Esophagus muscularis mucosa (tissue), 4 donors: ENCODE results near the gene HOXB1. TPM values are rescaled to one million over a fixed set of nuclear protein-coding genes. Genes with fewer than 3 reads are reported as not detected.

Source experiments
- DNase-seq: peaks from one replicate; pipeline ENCODE4 v3.0.0-alpha.2; 2017; ENCODE audit errors: extremely low spot score
- H3K27ac ChIP-seq, 4 donors: fragments of 200-600 bp; sonication (generic); replicated peaks in 1 of 4; 1 replicate in 3 of 4; 2 replicates in 1 of 4; pipeline ENCODE4 v1.5.1; 2016 to 2019; ENCODE audit warnings: mild to moderate bottlenecking in 1 of 4
- H3K27me3 ChIP-seq, 4 donors: fragments of 200-600 bp; sonication (generic); one replicate each; pipeline versions ENCODE4 v1.5.1 to v1.6.0; 2016 to 2019
- H3K36me3 ChIP-seq, 4 donors: fragments of 200-600 bp; sonication (generic); one replicate each; pipeline ENCODE4 v1.5.1; 2016 to 2019
- H3K4me1 ChIP-seq, 4 donors: fragments of 200-600 bp; sonication (generic); one replicate each; pipeline ENCODE4 v1.5.1; 2016 to 2019
- H3K4me3 ChIP-seq, 4 donors: fragments of 200-600 bp; sonication (generic); 1 replicate in 2 of 4; 2 replicates in 2 of 4; pipeline ENCODE4 v1.5.1; 2016 to 2019; ENCODE audit warnings: mild to moderate bottlenecking in 4 of 4, moderate library complexity in 1 of 4
- H3K9me3 ChIP-seq, 4 donors: fragments of 200-600 bp; sonication (generic); 1 replicate in 3 of 4; 2 replicates in 1 of 4; pipeline ENCODE4 v1.5.1; 2016 to 2019
- CTCF ChIP-seq, 3 experiments: fragments of 200-600 bp in 2 of 3; fragments of 450-650 bp in 1 of 3; sonication (generic) in 2 of 3; IDR thresholded peaks; one replicate each; pipeline ENCODE4 v1.5.1; 2017 to 2019; ENCODE audit warnings: antibody characterized with exemption in 3 of 3, mild to moderate bottlenecking in 2 of 3, moderate library complexity in 1 of 3
- EP300 ChIP-seq: sonication (generic); formaldehyde crosslinking; IDR thresholded peaks from one replicate; pipeline ENCODE4 v1.6.1; 2017; ENCODE audit warnings: antibody characterized with exemption
- POLR2A ChIP-seq: fragments of 450-650 bp; IDR thresholded peaks from one replicate; pipeline ENCODE4 v1.6.1; 2017; ENCODE audit warnings: antibody characterized with exemption, moderate library complexity, mild to moderate bottlenecking, low read depth
- POLR2AphosphoS5 ChIP-seq, 2 donors: sonication (generic); formaldehyde crosslinking; IDR thresholded peaks; one replicate each; pipeline ENCODE4 v1.6.1; 2017; ENCODE audit warnings: antibody characterized with exemption in 2 of 2
- WGBS: methylation state at CpG from one replicate; pipeline ENCODE4 v1.1.5; 2018; 5-methylcytosine and 5-hydroxymethylcytosine counted together
- intact Hi-C: fragments of 100-400 bp; cut with DNase I; formaldehyde crosslinking; loops from one replicate; pipeline ENCODE4 v1.15.1; 2023
- total RNA-seq, 4 donors: library from RNA; depleted of rRNA; stranded (reverse); fragments of >200 nt; gene quantifications; one replicate each; pipeline versions ENCODE4 v1.1.0 to v1.2.1, GENCODE V29; 2016

HOXB1 gene
- total RNA-seq, 4 donors from 2014 or later, result not detected

DNA sequence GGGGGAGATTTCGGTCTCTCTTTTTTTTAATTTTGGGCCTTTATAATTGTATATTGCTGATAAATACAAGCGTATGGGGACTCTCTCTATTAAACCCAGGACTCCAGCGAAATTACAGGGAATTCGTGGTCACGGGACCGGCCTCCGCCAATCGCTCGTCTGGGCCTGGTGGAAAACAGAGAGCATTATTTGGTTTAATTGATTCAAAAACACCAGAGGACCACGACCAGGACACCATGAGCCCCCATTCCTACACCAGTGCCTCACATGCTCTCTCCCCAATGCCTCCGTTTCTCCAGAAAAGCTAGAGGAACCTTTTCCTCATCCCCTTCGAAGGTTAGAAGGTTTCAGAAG, 14.2 kb upstream of the HOXB1 start, which contains the start of gene HOXB2:
Gene HOXB2 (minus strand): TSS at position 88 of the 354 bp plus-strand sequence. CDS start 198 bp downstream, outside the sequence.
- no peaks in the 10 kb centered on the region for H3K27me3 ChIP-seq
- no peak for DNase-seq

DNA sequence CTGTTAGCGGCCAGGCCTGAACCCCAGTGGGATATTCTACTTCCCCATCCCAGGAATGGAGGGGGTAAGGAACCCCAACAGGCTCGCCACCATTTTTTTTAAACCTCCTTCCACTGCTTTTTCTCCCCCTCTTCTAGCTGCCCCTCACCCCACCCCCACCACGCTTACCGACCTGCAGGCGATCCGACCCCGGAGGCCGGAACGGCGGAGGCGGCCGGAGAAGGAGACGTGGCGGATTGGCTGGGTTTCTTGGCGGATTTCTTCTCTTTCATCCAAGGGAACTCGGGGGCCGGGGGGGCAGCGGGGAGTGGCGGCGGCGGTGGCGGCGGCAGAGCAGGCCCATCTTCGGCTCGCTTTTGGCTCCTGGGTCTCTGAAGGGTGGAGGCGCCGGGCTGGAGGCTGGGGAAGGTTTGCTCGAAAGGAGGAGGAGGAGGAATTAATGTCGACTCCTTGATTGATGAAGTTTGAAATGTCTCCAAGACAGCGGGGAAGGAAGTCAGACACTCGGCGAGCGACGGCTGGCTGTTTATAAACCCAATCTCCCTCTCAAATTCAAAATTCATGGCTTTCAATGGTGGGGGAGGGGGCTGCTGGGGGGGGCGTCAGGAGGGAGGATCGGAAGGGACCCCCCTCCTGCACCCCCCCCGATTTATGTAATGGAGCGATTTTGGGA, 13.7 kb upstream of the HOXB1 start:
- Histone ChIP-seq H3K36me3 (no peaks in the 10 kb centered on the region), H3K27ac (peak overlapping the region; percentile 91 to 97 (median 96)), H3K9me3 (no peaks in the 10 kb centered on the region), H3K4me3 (peak overlapping the region; percentile 79 to 89 (median 80)), H3K4me1 (peaks cover 42 to 65% (median 63%) of the 10 kb centered on the region in 4 donors), H3K27me3 (no peaks in the 10 kb centered on the region)
- WGBS, result under 1% methylated on average over 21 of the region's 38 CpGs
- TF ChIP-seq CTCF (IDR thresholded peaks at IDR 0.05) (peak in 1 of 3 experiments; percentile 14), EP300 (no peak), POLR2AphosphoS5 (IDR thresholded peaks at IDR 0.05) (peak; percentile 75 to 88)
- DNase-seq, result peak; percentile 98
- intact Hi-C loops, result no loop called here

More for the DNA sequence above, 14.2 kb upstream of the HOXB1 start, which contains the start of gene HOXB2:
- Histone ChIP-seq H3K4me1 (peaks cover 42 to 68% (median 66%) of the 10 kb centered on the region in 4 donors), H3K9me3 (no peaks in the 10 kb centered on the region), H3K36me3 (peaks cover 0 to 4% (median 3%) of the 10 kb centered on the region in 4 donors), H3K4me3 (peak within 1 kb of the TSS; percentile 79 to 89 (median 80)), H3K27ac (peak within 1 kb of the TSS; percentile 91 to 97 (median 96))
- no peak for TF ChIP-seq CTCF (IDR thresholded peaks at IDR 0.05)
- TF ChIP-seq POLR2AphosphoS5 (IDR thresholded peaks at IDR 0.05), result no peak
- TF ChIP-seq EP300, result no peak
- TF ChIP-seq POLR2A, result no peak
- 14% methylated on average over 12 of the region's 12 CpGs for WGBS
- intact Hi-C loops, result no loop called here

DNA sequence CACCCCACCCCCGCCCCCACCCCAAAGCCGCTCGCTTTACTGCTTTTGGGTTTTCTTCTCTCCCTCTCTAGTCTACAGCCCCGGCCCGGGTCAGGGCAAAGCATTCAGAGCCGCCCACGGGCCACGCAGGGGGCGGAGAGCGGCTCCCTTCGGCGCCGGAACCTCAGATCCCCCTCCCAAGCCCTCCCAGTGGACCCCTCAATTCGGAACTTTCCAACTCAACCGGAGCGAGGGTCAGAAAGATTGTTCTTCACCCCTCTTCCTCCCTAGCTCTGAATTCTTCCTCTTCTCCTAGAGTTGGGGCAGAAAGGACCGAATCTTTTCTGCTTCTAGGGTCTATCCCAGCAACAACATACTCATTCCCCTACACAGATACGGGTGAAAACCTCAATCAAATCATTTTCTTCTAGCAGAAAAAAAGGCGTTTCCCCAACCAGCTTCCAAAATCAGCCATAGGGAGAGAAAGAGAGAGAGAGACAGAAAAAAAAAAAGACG, 13.1 kb upstream of the HOXB1 start:
- H3K4me1 ChIP-seq, result peaks cover 38 to 59% (median 58%) of the 10 kb centered on the region in 4 donors
- no peaks in the 10 kb centered on the region for H3K36me3 ChIP-seq
- peak overlapping the region; percentile 79 to 89 (median 80) for H3K4me3 ChIP-seq
- intact Hi-C loops, result loop anchor here (2.0 kb wide), 1 partner anchor 33 kb away; no protein-coding TSS in a partner anchor
- TF ChIP-seq CTCF (IDR thresholded peaks at IDR 0.05) (no peak), POLR2AphosphoS5 (IDR thresholded peaks at IDR 0.05) (no peak), POLR2A (no peak), EP300 (no peak)
- no peak for DNase-seq
- 1% methylated on average over 20 of the region's 20 CpGs for WGBS
- no peaks in the 10 kb centered on the region for H3K9me3 ChIP-seq
- H3K27me3 ChIP-seq, result no peaks in the 10 kb centered on the region
- peak overlapping the region; percentile 91 to 97 (median 96) for H3K27ac ChIP-seq

DNA sequence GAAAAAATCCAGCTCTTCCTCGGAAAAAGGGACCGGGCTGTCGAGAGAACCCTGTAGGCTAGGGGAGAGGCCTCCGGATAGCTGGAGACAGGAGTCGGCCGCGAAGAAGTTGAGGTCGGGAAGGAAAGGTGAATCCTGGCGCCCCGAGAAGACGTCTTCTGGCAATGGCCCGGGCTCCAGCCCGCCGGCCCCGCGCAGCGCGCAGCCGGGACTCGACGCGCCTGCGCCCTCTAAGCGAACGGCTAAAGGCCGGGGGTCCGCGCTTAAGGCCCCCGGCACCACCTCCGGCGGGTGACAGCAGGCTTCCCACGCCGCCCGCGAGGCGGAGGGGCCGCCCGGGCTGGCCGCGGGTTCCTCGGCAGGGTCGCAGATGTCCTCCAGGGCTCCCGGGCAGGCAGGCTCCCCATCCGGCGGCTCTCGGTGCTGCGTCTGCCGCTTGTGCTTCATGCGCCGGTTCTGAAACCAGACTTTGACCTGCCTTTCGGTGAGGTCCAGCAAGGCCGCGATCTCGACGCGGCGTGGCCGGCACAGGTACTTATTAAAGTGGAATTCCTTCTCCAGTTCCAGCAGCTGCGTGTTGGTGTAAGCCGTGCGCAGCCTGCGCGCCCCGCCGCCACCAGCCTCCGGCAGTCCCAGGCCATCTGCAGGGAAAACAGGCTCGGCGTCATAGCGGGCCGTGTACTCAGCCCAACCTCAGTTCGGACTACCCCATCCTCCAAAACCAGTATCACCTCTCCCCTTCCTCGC, 12.5 kb upstream of the HOXB1 start:
- DNase-seq, result no peak
- Histone ChIP-seq H3K4me3 (peak overlapping the region; percentile 79 to 89 (median 80)), H3K27ac (peak overlapping the region; percentile 91 to 97 (median 96)), H3K27me3 (no peaks in the 10 kb centered on the region), H3K9me3 (no peaks in the 10 kb centered on the region), H3K36me3 (no peaks in the 10 kb centered on the region), H3K4me1 (peaks cover 38 to 53% (median 51%) of the 10 kb centered on the region in 4 donors)
- whole genome bisulfite sequencing, result 2% methylated on average over 30 of the region's 72 CpGs
- TF ChIP-seq CTCF (IDR thresholded peaks at IDR 0.05) (peak in 2 of 3 experiments; percentile 14 to 32), POLR2A (no peak), POLR2AphosphoS5 (IDR thresholded peaks at IDR 0.05) (peak in 1 of 2 donors; percentile 24), EP300 (no peak)
- intact Hi-C loops, result loop anchor here (2.0 kb wide), 1 partner anchor 34 kb away; no protein-coding TSS in a partner anchor
